Endothelial cell of umbilical vein (primary cell): ENCODE data around the gene LDLRAD4. TPM values are rescaled to one million over a fixed set of nuclear protein-coding genes. Genes with fewer than 3 reads are reported as not detected.

Source experiments
- BruUV-seq: library from RNA; stranded (reverse); fragments of 400-500 nt; replicated peaks from 2 replicates; lab custom pipeline; 2021; lab: Mats Ljungman, UMichigan
- CTCF ChIA-PET: fragments of 300-600, 350-600 bp; sonication (Branson Sonifier 250); formaldehyde crosslinking; loops from one replicate; lab custom pipeline; 2021; ENCODE audit warnings: antibody characterized with exemption, inconsistent platforms; lab: Charles Lee
- POLR2A ChIA-PET: fragments of 300-600, 350-600 bp; sonication (Branson Sonifier 250); formaldehyde crosslinking; loops from one replicate; lab custom pipeline; 2021; ENCODE audit warnings: antibody characterized with exemption, inconsistent platforms; lab: Charles Lee
- DNase-seq: peaks from one replicate; pipeline ENCODE4 v3.0.0-alpha.2; 2011; ENCODE audit warnings: low read depth, low spot score
- FAIRE-seq: peaks from 2 replicates; lab custom pipeline; 2011; peaks lifted over from hg19 to GRCh38; lab: Jason Lieb, UNC
- H2AFZ ChIP-seq: 2 replicates; pipeline ENCODE4 v1.6.0; 2012; ENCODE audit warnings: low read depth, low read length, control low read depth, inconsistent platforms
- H3K27ac ChIP-seq: 2 replicates; pipeline ENCODE4 v1.5.1; 2011; ENCODE audit warnings: low read depth, mild to moderate bottlenecking, control low read depth, low read length, moderate library complexity; ENCODE audit not compliant: insufficient read depth
- H3K27me3 ChIP-seq, 2 experiments: 2 replicates each; pipeline versions ENCODE4 v1.6.0 to v1.6.1; 2011; ENCODE audit warnings: low read length in 2 of 2, mixed read lengths in 1 of 2; ENCODE audit not compliant: control insufficient read depth in 2 of 2, insufficient read depth in 2 of 2
- H3K36me3 ChIP-seq, 2 experiments: 2 replicates in 1 of 2; 3 replicates in 1 of 2; pipeline ENCODE4 v1.5.1; 2011; ENCODE audit warnings: low read length in 2 of 2, mild to moderate bottlenecking in 1 of 2, moderate library complexity in 1 of 2; ENCODE audit not compliant: control insufficient read depth in 2 of 2, insufficient read depth in 2 of 2; ENCODE audit errors: extremely low read depth in 1 of 2
- H3K4me1 ChIP-seq: 3 replicates; pipeline ENCODE4 v1.5.1; 2011; ENCODE audit warnings: mild to moderate bottlenecking, low read length; ENCODE audit not compliant: control insufficient read depth, insufficient read depth; ENCODE audit errors: extremely low read depth
- H3K4me2 ChIP-seq: 2 replicates; pipeline ENCODE4 v1.6.1; 2011; ENCODE audit warnings: low read length, control low read depth, mixed read lengths; ENCODE audit not compliant: insufficient read depth
- H3K4me3 ChIP-seq, 3 experiments: fragments of 200-600 bp in 1 of 3; sonication (generic), shearing (Covaris generic) in 1 of 3; replicated peaks in 1 of 3; 2 replicates each; pipeline ENCODE4 v1.5.1; 2011 to 2016; ENCODE audit warnings: control low read depth in 3 of 3, low read length in 3 of 3, mild to moderate bottlenecking in 2 of 3, inconsistent platforms in 1 of 3, low read depth in 1 of 3, moderate library complexity in 1 of 3; ENCODE audit not compliant: insufficient read depth in 1 of 3
- H3K79me2 ChIP-seq: 2 replicates; pipeline ENCODE4 v1.6.0; 2012; ENCODE audit warnings: low read length, inconsistent platforms; ENCODE audit not compliant: control insufficient read depth, insufficient read depth
- H3K9ac ChIP-seq: replicated peaks from 2 replicates; pipeline ENCODE3; 2011; ENCODE audit warnings: low read length, control low read depth; ENCODE audit not compliant: insufficient read depth; ENCODE audit errors: extremely low read depth
- H3K9me1 ChIP-seq: replicated peaks from 3 replicates; pipeline ENCODE4 v1.6.0; 2011; ENCODE audit warnings: mild to moderate bottlenecking, low read length; ENCODE audit not compliant: control insufficient read depth, insufficient read depth; ENCODE audit errors: extremely low read depth
- H3K9me3 ChIP-seq: replicated peaks from 2 replicates; pipeline ENCODE4 v1.5.1; 2012; ENCODE audit warnings: low read length, inconsistent platforms; ENCODE audit not compliant: control insufficient read depth, insufficient read depth
- H4K20me1 ChIP-seq: replicated peaks from 2 replicates; pipeline ENCODE3; 2011; ENCODE audit warnings: mild to moderate bottlenecking, low read length; ENCODE audit not compliant: control insufficient read depth, insufficient read depth; ENCODE audit errors: extremely low read depth
- EZH2 ChIP-seq: IDR thresholded peaks from 2 replicates; pipeline ENCODE4 v1.6.1; 2012; ENCODE audit warnings: borderline replicate concordance, low read depth, mild to moderate bottlenecking, moderate library complexity, low read length, inconsistent platforms; ENCODE audit not compliant: severe bottlenecking
- FOS ChIP-seq: IDR thresholded peaks from 2 replicates; pipeline ENCODE4 v1.6.1; 2011; ENCODE audit warnings: mild to moderate bottlenecking, low read length, moderate library complexity, borderline replicate concordance; ENCODE audit not compliant: insufficient read depth
- GATA2 ChIP-seq: IDR thresholded peaks from 2 replicates; pipeline ENCODE4 v1.7.0; 2011; ENCODE audit warnings: low read depth, mild to moderate bottlenecking, moderate library complexity, mixed read lengths, low read length; ENCODE audit not compliant: insufficient read length, insufficient read depth
- JUN ChIP-seq: IDR thresholded peaks from 2 replicates; pipeline ENCODE4 v1.6.1; 2011; ENCODE audit warnings: borderline replicate concordance, low read depth; ENCODE audit not compliant: insufficient read length, insufficient read depth
- MYC ChIP-seq: IDR thresholded peaks from one replicate; pipeline ENCODE4 v1.6.1; 2011; ENCODE audit warnings: mild to moderate bottlenecking, low read depth, low read length
- POLR2AphosphoS5 ChIP-seq: IDR thresholded peaks from 2 replicates; pipeline ENCODE4 v1.6.1; 2012; ENCODE audit warnings: low read depth, mild to moderate bottlenecking, control low read depth, low read length, moderate library complexity; ENCODE audit not compliant: insufficient read depth
- dilution Hi-C: fragments of 300-500 bp; cut with MboI; formaldehyde crosslinking; loops from one replicate; pipeline ENCODE4 v1.15.0; 2019; ENCODE audit warnings: low sequenced_read_pairs; ENCODE audit not compliant: extremely low pct_ligation_motif_present
- intact Hi-C: fragments of 100-400 bp; cut with micrococcal nuclease; formaldehyde crosslinking; loops from one replicate; pipeline ENCODE4 v1.10.0; 2022
- polyA plus RNA-seq, 4 experiments: library from polyadenylated mRNA; depleted of rRNA in 3 of 4; stranded (reverse) in 3 of 4; unstranded in 1 of 4; fragments of >200 nt; gene quantifications; 2 replicates each; pipeline versions ENCODE4 v1.2.1 to v1.2.3, GENCODE V29; 2011 to 2012; ENCODE audit warnings: missing spikeins in 1 of 4
- total RNA-seq: library from RNA; stranded (reverse); gene quantifications from 2 replicates; pipeline ENCODE4 v1.2.3, GENCODE V29; 2021
- TF ChIP-seq, protein P1 (sequence below): IDR thresholded peaks from 2 replicates; pipeline ENCODE4 v1.6.1; 2011; ENCODE audit not compliant: insufficient read depth, insufficient read length

LDLRAD4 gene
- total and polyA plus RNA-seq, 2 donors (not counting 3 experiments of a cell fraction or from before 2014, with no cell fraction given): 5.2 to 6.5 TPM

- dilution Hi-C loops (no loop called here), intact Hi-C loops (loop anchor here (1.0 to 5.0 kb wide), 5 partner anchors 43 to 584 kb away; no protein-coding TSS in a partner anchor)
- DNase-seq: peak; percentile 15
- no peak for FAIRE-seq
- BruUV-seq: no TSS peak
- TF ChIP-seq, protein P1, sequence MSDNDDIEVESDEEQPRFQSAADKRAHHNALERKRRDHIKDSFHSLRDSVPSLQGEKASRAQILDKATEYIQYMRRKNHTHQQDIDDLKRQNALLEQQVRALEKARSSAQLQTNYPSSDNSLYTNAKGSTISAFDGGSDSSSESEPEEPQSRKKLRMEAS: no peak
- TF ChIP-seq EZH2: peak; percentile 57
- CTCF ChIA-PET: interaction anchor here (1.4 to 6.8 kb wide), 2 partner anchors 11 to 311 kb away, joined by 4 to 195 read pairs; no protein-coding TSS in a partner anchor
- Histone ChIP-seq H3K4me1 (peaks cover 6% of the 10 kb centered on the region), H3K9ac (no peak overlapping the region), H3K9me3 (no peaks in the 10 kb centered on the region), H3K4me2 (peak overlapping the region; percentile 38), H3K79me2 (no peaks in the 10 kb centered on the region), H4K20me1 (no peaks in the 10 kb centered on the region), H3K27me3 (peaks cover 43 to 80% of the 10 kb centered on the region in 2 experiments), H3K36me3 (no peaks in the 10 kb centered on the region), H3K4me3 (peak overlapping the region in 2 of 3 experiments; percentile 30 to 55), H3K9me1 (no peaks in the 10 kb centered on the region), H2AFZ (peak overlapping the region; percentile 44), H3K27ac (no peak overlapping the region)
- POLR2A ChIA-PET: no interaction called here
Observed at GRCh38 chr18:13217971-13218367, 591 bp upstream of the LDLRAD4 start.

DNA sequence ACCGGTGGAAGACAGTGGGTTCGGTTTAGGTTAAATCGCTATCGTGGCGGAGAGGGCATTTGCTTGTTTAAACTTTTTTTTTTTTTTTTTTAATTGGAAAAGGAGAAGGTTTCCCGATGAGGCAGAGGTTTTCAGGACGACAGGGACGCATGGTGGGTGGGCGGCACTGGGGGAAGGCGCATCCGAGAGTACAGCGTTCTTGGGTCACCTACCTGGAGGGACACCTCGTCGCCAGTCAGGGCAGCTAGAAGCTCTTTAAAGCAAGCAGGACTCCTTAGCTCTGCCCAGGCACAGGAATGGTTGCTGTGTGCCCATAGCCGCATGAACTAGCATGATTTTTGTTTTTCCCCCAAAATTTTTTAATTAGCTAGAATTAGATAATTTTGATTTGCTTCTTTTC, 437 bp downstream of the LDLRAD4 start:
- H3K4me2 ChIP-seq: no peak overlapping the region
- H3K27ac ChIP-seq: no peak overlapping the region
- DNase-seq (no peak), FAIRE-seq (no peak)
- H3K79me2 ChIP-seq: no peaks in the 10 kb centered on the region
- POLR2A ChIA-PET: no interaction called here
- no TSS peak for BruUV-seq
- CTCF ChIA-PET: interaction anchor here (0.7 to 6.8 kb wide), 3 partner anchors 10 to 310 kb away, joined by 3 to 195 read pairs (median 4); no protein-coding TSS in a partner anchor
- no peaks in the 10 kb centered on the region for H3K9me3 ChIP-seq
- H3K4me1 ChIP-seq: peaks cover 6% of the 10 kb centered on the region
- H3K4me3 ChIP-seq: peak overlapping the region in 1 of 3 experiments; percentile 55
- H3K9ac ChIP-seq: no peak overlapping the region
- no peak overlapping the region for H2AFZ ChIP-seq
- H3K27me3 ChIP-seq: peaks cover 53 to 81% of the 10 kb centered on the region in 2 experiments
- no peaks in the 10 kb centered on the region for H4K20me1 ChIP-seq
- dilution Hi-C loops: no loop called here
- H3K36me3 ChIP-seq: no peaks in the 10 kb centered on the region
- intact Hi-C loops: loop anchor here (5.0 kb wide), 1 partner anchor 583 kb away; no protein-coding TSS in a partner anchor
- no peaks in the 10 kb centered on the region for H3K9me1 ChIP-seq
- TF ChIP-seq EZH2 (peak; percentile 11), GATA2 (no peak), MYC (no peak), POLR2AphosphoS5 (no peak), FOS (no peak), JUN (no peak)
- TF ChIP-seq, protein P1: no peak
